ENCODE measurements around the gene KRT38. TPM values are rescaled to one million over a fixed set of nuclear protein-coding genes. Genes with fewer than 3 reads are reported as not detected.

The KRT38 gene
- polyA plus RNA-seq, 1 of the 3 experiments (the other 2 are of a cell fraction): not detected

- no peak for DNase-seq
- Histone ChIP-seq H3K9ac (no peak overlapping the region), H3K9me2 (no peaks in the 10 kb centered on the region), H3K27me3 (ENCODE audit: insufficient read depth) (no peaks in the 10 kb centered on the region), H3K4me3 (ENCODE audit: low read depth in 2 of 2, low read length in 1 of 2) (no peak overlapping the region), H3K27ac (ENCODE audit: low read depth in 2 of 2, low read length in 1 of 2) (no peak overlapping the region), H3K4me2 (no peak overlapping the region), H2AFZ (ENCODE audit: low read depth) (no peak overlapping the region), H3K4me1 (ENCODE audit: control insufficient read depth in 1 of 2, insufficient read depth in 2 of 2, low read depth in 1 of 2, low read length in 1 of 2) (no peaks in the 10 kb centered on the region), H3K36me3 (replicated peaks in 1 of 2; ENCODE audit: control insufficient read depth in 1 of 2, insufficient read depth in 2 of 2, low read length in 1 of 2) (no peaks in the 10 kb centered on the region), H3F3A (replicated peaks; ENCODE audit: insufficient read depth) (no peaks in the 10 kb centered on the region), H3K79me2 (ENCODE audit: insufficient read depth) (no peaks in the 10 kb centered on the region), H4K20me1 (ENCODE audit: insufficient read depth) (no peaks in the 10 kb centered on the region), H3K9me3 (no peaks in the 10 kb centered on the region; the same call in 1 of the 2 replicates)
- POLR2A ChIA-PET: no interaction called here
- 92% methylated on average over 4 of the region's 4 CpGs for WGBS (ENCODE audit: low lambda C conversion rate)
- CTCF ChIA-PET: interaction anchor here (1.0 to 3.0 kb wide), 2 partner anchors 73 to 190 kb away, joined by 3 to 15 read pairs; no protein-coding TSS in a partner anchor
- TF ChIP-seq MAX (IDR thresholded peaks at IDR 0.05; ENCODE audit: low read depth): no peak
- no peak for TF ChIP-seq USF2 (IDR thresholded peaks at IDR 0.05; ENCODE audit: borderline replicate concordance, low read depth, low read length)
- no peak for TF ChIP-seq GABPA (IDR thresholded peaks at IDR 0.05; ENCODE audit: low read depth)
- TF ChIP-seq TEAD4 (IDR thresholded peaks at IDR 0.05; ENCODE audit: borderline replicate concordance, insufficient read depth): no peak
- TF ChIP-seq FOXJ3 (CRISPR knock-in tag; IDR thresholded peaks at IDR 0.05): no peak
- no peak for TF ChIP-seq USF1 (IDR thresholded peaks at IDR 0.05; ENCODE audit: borderline replicate concordance, low read depth)
- TF ChIP-seq RAD21 (IDR thresholded peaks at IDR 0.05; ENCODE audit: low read length): no peak
- TF ChIP-seq RCOR1 (IDR thresholded peaks at IDR 0.05; ENCODE audit: low read length): no peak
- TF ChIP-seq, protein P1, sequence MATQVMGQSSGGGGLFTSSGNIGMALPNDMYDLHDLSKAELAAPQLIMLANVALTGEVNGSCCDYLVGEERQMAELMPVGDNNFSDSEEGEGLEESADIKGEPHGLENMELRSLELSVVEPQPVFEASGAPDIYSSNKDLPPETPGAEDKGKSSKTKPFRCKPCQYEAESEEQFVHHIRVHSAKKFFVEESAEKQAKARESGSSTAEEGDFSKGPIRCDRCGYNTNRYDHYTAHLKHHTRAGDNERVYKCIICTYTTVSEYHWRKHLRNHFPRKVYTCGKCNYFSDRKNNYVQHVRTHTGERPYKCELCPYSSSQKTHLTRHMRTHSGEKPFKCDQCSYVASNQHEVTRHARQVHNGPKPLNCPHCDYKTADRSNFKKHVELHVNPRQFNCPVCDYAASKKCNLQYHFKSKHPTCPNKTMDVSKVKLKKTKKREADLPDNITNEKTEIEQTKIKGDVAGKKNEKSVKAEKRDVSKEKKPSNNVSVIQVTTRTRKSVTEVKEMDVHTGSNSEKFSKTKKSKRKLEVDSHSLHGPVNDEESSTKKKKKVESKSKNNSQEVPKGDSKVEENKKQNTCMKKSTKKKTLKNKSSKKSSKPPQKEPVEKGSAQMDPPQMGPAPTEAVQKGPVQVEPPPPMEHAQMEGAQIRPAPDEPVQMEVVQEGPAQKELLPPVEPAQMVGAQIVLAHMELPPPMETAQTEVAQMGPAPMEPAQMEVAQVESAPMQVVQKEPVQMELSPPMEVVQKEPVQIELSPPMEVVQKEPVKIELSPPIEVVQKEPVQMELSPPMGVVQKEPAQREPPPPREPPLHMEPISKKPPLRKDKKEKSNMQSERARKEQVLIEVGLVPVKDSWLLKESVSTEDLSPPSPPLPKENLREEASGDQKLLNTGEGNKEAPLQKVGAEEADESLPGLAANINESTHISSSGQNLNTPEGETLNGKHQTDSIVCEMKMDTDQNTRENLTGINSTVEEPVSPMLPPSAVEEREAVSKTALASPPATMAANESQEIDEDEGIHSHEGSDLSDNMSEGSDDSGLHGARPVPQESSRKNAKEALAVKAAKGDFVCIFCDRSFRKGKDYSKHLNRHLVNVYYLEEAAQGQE (IDR thresholded peaks at IDR 0.05; ENCODE audit: low read depth, low read length): no peak
- no peak for TF ChIP-seq POLR2AphosphoS5 (IDR thresholded peaks at IDR 0.05; ENCODE audit: low read depth, low read length)
These were observed 34.6 kb upstream of the KRT38 start for GRCh38 chr17:41475421-41475820.

DNA sequence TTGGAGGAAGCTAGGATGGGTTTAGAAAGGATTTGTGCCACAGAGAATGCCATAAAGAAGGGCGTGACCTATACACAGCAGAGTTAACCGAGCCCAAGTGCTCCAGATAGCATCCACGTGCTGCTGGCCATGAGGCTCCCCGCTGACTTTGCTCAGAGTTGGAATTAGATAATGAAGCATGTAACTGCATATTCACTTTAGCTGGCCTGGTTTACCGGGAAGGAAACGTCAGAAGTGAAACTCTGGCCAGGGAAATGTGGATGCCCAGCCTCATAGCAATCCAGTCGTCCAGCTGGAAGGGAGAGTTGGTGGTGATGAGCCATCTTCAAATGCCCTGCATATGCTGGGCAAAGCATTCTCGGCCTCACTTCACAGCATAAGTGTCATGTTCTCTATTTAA lies 34.1 kb upstream of the KRT38 start:
- CTCF ChIA-PET: interaction anchor here (0.9 to 3.0 kb wide), 3 partner anchors 16 to 105 kb away, joined by 3 to 15 read pairs (median 3); no protein-coding TSS in a partner anchor
- WGBS (ENCODE audit: low lambda C conversion rate): 17% methylated on average over 6 of the region's 8 CpGs
- DNase-seq: no peak
- no peak for TF ChIP-seq EP300 (IDR thresholded peaks at IDR 0.05; ENCODE audit: borderline replicate concordance in 1 of 2, low read depth in 1 of 2, low read length in 1 of 2)
- TF ChIP-seq SIN3A (IDR thresholded peaks at IDR 0.05; ENCODE audit: borderline replicate concordance, low read depth, low read length): no peak
- no peak for TF ChIP-seq YY1 (IDR thresholded peaks at IDR 0.05; ENCODE audit: low read depth)
- no peak for TF ChIP-seq RFX5 (IDR thresholded peaks at IDR 0.05; ENCODE audit: low read length)
- TF ChIP-seq USF1 (IDR thresholded peaks at IDR 0.05; ENCODE audit: borderline replicate concordance, low read depth): no peak
- no peak for TF ChIP-seq MAX (IDR thresholded peaks at IDR 0.05; ENCODE audit: low read depth)
- no peak for TF ChIP-seq TAF1 (IDR thresholded peaks at IDR 0.05; ENCODE audit: borderline replicate concordance, low read depth, low read length)
- TF ChIP-seq NFIC (IDR thresholded peaks at IDR 0.05; ENCODE audit: borderline replicate concordance): no peak
- TF ChIP-seq FOXM1 (IDR thresholded peaks at IDR 0.05; ENCODE audit: low read depth): no peak
- no peak for TF ChIP-seq MXI1 (IDR thresholded peaks at IDR 0.05; ENCODE audit: low read depth, low read length)
- TF ChIP-seq CHD2 (IDR thresholded peaks at IDR 0.05; ENCODE audit: low read length, partially characterized antibody): no peak
- TF ChIP-seq RXRA (IDR thresholded peaks at IDR 0.05; ENCODE audit: borderline replicate concordance, low read depth): no peak
- no peak for TF ChIP-seq EZH2phosphoT487 (IDR thresholded peaks at IDR 0.05; ENCODE audit: borderline replicate concordance, low read depth)
- TF ChIP-seq RCOR1 (IDR thresholded peaks at IDR 0.05; ENCODE audit: low read length): no peak
- no peak for TF ChIP-seq SMC3 (IDR thresholded peaks at IDR 0.05; ENCODE audit: low read depth, low read length)

More for the DNA sequence above, 34.1 kb upstream of the KRT38 start:
- no peak overlapping the region for H3K4me2 ChIP-seq
- H3K27me3 ChIP-seq (ENCODE audit: insufficient read depth): no peaks in the 10 kb centered on the region
- H3K9me2 ChIP-seq: no peaks in the 10 kb centered on the region
- H3K36me3 ChIP-seq (replicated peaks in 1 of 2; ENCODE audit: control insufficient read depth in 1 of 2, insufficient read depth in 2 of 2, low read length in 1 of 2): no peaks in the 10 kb centered on the region
- H3K4me3 ChIP-seq (ENCODE audit: low read depth in 2 of 2, low read length in 1 of 2): no peak overlapping the region
- H2AFZ ChIP-seq (ENCODE audit: low read depth): no peak overlapping the region
- H3K9ac ChIP-seq: no peak overlapping the region
- POLR2A ChIA-PET: no interaction called here
- H3K27ac ChIP-seq (ENCODE audit: low read depth in 2 of 2, low read length in 1 of 2): no peak overlapping the region
- H3K79me2 ChIP-seq (ENCODE audit: insufficient read depth): no peaks in the 10 kb centered on the region
- H3F3A ChIP-seq (replicated peaks; ENCODE audit: insufficient read depth): no peaks in the 10 kb centered on the region
- H3K9me3 ChIP-seq: no peaks in the 10 kb centered on the region; the same call in 1 of the 2 replicates
- no peaks in the 10 kb centered on the region for H4K20me1 ChIP-seq (ENCODE audit: insufficient read depth)
- H3K4me1 ChIP-seq (ENCODE audit: control insufficient read depth in 1 of 2, insufficient read depth in 2 of 2, low read depth in 1 of 2, low read length in 1 of 2): no peaks in the 10 kb centered on the region
